ENCODE data around the gene ACTRT2. TPM values are rescaled to one million over a fixed set of nuclear protein-coding genes. Genes with fewer than 3 reads are reported as not detected.
A peak's percentile ranks its signal among the peaks of the same experiment; 100 is the strongest.

Gene ACTRT2
- total RNA-seq, 4 donors from 2014 or later, result not detected

- TF ChIP-seq POLR2A (IDR thresholded peaks at IDR 0.05), result no peak
- peak overlapping the region in 1 of 4 donors; percentile 12 for H3K27ac ChIP-seq
- no peaks in the 10 kb centered on the region for H3K36me3 ChIP-seq
- peak overlapping the region in 1 of 2 donors; percentile 21 for H3K4me3 ChIP-seq
- peaks cover 0 to 18% (median 0%) of the 10 kb centered on the region in 3 donors for H3K4me1 ChIP-seq
- peak; percentile 17 for ATAC-seq
- WGBS, 2 donors (ENCODE audit: low coverage in 1 of 2), result 12 to 32% methylated on average over 15 to 29 of the region's 46 CpGs
- H3K9me3 ChIP-seq, result peaks cover 0 to 24% (median 0%) of the 10 kb centered on the region in 3 donors
- H3K27me3 ChIP-seq, result peaks cover 90% of the 10 kb centered on the region
Measured at GRCh38 chr1:3011631-3012455, 9.4 kb upstream of the ACTRT2 start.

DNA sequence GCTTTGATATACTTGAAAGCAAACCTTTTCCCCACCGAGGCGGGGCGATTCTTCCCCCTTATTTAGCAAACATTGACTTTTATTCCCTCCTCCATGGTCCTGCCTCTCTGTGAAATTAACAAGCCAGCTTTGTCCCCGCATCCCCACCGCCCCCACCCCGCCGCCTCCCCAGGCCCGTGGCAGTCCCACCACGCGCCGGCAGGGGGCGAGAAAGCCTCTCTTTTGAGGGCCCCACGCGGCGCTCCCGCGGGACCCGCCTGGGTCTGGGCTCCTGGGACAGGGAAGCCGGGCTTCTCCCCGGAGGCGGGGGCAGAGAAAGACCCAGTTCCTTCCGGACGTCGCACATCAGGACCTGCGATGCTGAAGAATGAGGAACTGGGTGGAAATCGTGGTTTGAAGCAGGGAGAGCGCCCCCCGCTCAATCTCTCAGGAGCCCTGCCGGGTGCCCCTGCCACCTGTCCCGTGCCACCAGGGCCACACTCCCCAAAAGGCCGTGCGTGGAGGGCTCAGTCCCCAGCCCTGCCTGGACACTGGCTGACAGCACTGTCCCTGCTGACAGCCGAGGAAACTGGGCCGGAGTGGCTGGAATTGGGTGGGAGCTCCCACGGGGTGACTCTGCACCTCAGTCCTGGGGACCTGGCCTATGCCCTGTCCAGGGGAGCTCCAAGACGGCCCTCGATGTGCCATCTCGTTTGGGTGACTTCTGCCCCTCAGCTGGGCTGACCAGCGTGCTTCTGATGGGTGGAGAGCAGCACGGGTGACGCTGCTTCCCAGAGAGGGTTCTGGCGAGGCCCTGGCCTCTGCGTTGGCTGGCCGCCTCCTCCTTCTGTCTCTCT, 8.6 kb upstream of the ACTRT2 start:
- 34 to 52% methylated on average over 3 to 8 of the region's 44 CpGs for WGBS, 2 donors (ENCODE audit: low coverage in 1 of 2)
- H3K36me3 ChIP-seq, result no peaks in the 10 kb centered on the region
- H3K9me3 ChIP-seq, result peaks cover 0 to 17% (median 0%) of the 10 kb centered on the region in 3 donors
- H3K4me1 ChIP-seq, result peaks cover 0 to 18% (median 0%) of the 10 kb centered on the region in 3 donors
- no peak for TF ChIP-seq POLR2A (IDR thresholded peaks at IDR 0.05)
- TF ChIP-seq, protein P1, sequence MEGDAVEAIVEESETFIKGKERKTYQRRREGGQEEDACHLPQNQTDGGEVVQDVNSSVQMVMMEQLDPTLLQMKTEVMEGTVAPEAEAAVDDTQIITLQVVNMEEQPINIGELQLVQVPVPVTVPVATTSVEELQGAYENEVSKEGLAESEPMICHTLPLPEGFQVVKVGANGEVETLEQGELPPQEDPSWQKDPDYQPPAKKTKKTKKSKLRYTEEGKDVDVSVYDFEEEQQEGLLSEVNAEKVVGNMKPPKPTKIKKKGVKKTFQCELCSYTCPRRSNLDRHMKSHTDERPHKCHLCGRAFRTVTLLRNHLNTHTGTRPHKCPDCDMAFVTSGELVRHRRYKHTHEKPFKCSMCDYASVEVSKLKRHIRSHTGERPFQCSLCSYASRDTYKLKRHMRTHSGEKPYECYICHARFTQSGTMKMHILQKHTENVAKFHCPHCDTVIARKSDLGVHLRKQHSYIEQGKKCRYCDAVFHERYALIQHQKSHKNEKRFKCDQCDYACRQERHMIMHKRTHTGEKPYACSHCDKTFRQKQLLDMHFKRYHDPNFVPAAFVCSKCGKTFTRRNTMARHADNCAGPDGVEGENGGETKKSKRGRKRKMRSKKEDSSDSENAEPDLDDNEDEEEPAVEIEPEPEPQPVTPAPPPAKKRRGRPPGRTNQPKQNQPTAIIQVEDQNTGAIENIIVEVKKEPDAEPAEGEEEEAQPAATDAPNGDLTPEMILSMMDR (IDR thresholded peaks at IDR 0.05), result peak in 3 of 4 experiments; percentile 56 to 99 (median 69)
- peak overlapping the region in 1 of 2 donors; percentile 21 for H3K4me3 ChIP-seq
- H3K27ac ChIP-seq, result peak overlapping the region in 1 of 4 donors; percentile 12
- peak; percentile 49 for ATAC-seq
- H3K27me3 ChIP-seq, result peaks cover 93% of the 10 kb centered on the region

GRCh38 chr1:3013371-3014049, 7.8 kb upstream of the ACTRT2 start:
- peaks cover 0 to 18% (median 0%) of the 10 kb centered on the region in 3 donors for H3K4me1 ChIP-seq
- ATAC-seq, result no peak
- 75% methylated on average over 4 of the region's 15 CpGs; no CpG with 5 or more reads in 1 of the 2 donors for WGBS, 2 donors (ENCODE audit: low coverage in 1 of 2)
- no peak overlapping the region for H3K27ac ChIP-seq
- no peak overlapping the region for H3K4me3 ChIP-seq
- no peaks in the 10 kb centered on the region for H3K36me3 ChIP-seq
- peaks cover 94% of the 10 kb centered on the region for H3K27me3 ChIP-seq
- peaks cover 0 to 9% (median 0%) of the 10 kb centered on the region in 3 donors for H3K9me3 ChIP-seq
- TF ChIP-seq POLR2A (IDR thresholded peaks at IDR 0.05) (no peak), EP300 (IDR thresholded peaks at IDR 0.05) (no peak), POLR2AphosphoS5 (IDR thresholded peaks at IDR 0.05) (no peak)
- TF ChIP-seq, protein P1 (IDR thresholded peaks at IDR 0.05), result no peak

GRCh38 chr1:3014050-3014440, 7.2 kb upstream of the ACTRT2 start:
- TF ChIP-seq, protein P1 (IDR thresholded peaks at IDR 0.05), result no peak
- no peak for TF ChIP-seq POLR2AphosphoS5 (IDR thresholded peaks at IDR 0.05)
- TF ChIP-seq POLR2A (IDR thresholded peaks at IDR 0.05), result no peak
- TF ChIP-seq EP300 (IDR thresholded peaks at IDR 0.05), result no peak
- no peak overlapping the region for H3K27ac ChIP-seq
- peaks cover 0 to 18% (median 0%) of the 10 kb centered on the region in 3 donors for H3K4me1 ChIP-seq
- H3K36me3 ChIP-seq, result no peaks in the 10 kb centered on the region
- H3K4me3 ChIP-seq, result no peak overlapping the region
- no peak for ATAC-seq
- H3K9me3 ChIP-seq, result peaks cover 0 to 3% (median 0%) of the 10 kb centered on the region in 3 donors
- H3K27me3 ChIP-seq, result peaks cover 94% of the 10 kb centered on the region
- WGBS, 2 donors (ENCODE audit: low coverage in 1 of 2), result 90% methylated on average over 4 of the region's 10 CpGs; no CpG with 5 or more reads in 1 of the 2 donors

All from gastroesophageal sphincter (tissue), 4 donors.